NCI-H82 (cell line): ENCODE data around the gene SNRPD3.

Source experiments
- DNase-seq: peaks from one replicate; lab custom pipeline; 2025; lab: John Stamatoyannopoulos, UW

Gene SNRPD3

GRCh38 chr22:24567668-24568067, 11.9 kb downstream of the SNRPD3 start:
- DNase-seq: no peak

- no peak for DNase-seq
Observed at GRCh38 chr22:24571266-24571665, 15.5 kb downstream of the SNRPD3 start.

DNA sequence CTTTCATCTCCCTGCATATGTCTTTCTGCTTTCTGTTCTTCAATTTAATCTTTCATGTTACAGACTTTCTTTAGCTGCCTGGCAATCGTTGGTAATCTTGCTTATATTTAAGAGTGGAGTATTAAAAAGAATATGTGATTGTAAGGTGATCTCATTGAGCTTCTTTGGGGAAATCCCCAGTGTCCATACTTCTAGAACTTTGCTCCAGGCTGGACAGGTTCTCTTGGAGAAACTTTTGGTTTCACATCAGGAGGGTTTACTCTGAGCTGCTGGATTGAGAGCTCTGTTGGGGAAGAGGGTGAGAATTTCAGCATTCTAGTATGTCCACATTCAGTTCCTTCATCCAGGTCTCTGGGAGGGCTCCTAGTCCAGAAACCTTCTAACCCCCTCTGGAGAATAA, 21.0 kb downstream of the SNRPD3 start:
- no peak for DNase-seq

DNA sequence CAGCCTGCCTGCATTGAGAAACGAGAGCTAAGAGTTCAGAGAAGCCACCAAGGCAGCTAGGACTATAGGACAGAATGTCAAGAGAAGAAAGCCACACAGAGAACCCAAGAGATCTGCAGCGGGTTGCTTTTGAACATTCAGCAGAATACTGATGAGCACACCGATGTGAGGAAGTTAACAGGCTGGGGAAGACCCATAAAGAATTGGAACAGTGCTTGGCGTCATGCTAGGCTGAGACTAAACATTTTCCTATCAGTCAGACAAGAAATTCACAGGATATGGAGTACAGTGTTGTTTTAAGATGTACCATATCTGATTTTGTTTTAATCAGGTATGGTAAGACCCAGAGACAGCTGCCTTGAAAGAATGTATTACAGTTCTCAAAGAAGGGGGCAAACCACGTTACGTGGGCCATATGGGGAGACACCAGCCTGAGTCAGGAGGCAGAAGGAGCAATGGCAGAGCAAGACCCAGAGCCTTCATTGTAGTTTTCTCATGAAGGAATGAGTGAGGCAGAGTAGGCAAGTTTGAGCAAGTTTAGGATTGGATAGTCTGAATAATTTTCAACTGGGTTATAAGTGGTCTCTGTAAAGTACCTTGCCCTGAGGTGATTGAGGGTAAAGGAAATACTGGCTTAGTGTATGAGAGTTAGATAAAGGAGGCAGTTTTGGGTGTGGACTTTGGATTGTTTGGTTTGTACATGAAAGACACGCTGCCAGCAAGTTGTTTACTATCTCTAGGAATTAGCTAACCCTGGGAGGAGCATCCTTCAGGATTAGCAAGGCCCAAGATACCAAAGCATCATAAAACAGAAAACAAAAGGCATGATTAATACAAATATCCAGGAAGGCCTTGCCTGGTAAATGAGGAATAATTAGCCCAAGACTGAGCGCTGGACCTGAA, 22.8 kb downstream of the SNRPD3 start:
- DNase-seq: peak; percentile 26

DNA sequence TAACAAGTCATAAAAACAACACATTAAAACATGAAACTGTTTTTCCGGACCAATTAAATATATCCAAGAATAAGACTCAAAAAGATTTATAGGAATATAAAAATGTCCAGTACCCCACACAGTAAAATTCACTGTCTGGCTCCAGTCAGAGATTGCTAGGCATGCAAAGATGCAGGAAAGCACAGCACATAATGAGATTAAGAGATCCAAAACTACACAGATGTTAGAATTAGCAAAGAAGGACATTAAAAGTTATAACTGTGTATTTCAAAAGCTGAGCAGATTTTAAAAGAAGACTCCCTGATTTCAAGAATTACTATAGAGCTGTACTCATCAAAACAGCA, 23.4 kb downstream of the SNRPD3 start:
- peak; percentile 23 for DNase-seq

DNA sequence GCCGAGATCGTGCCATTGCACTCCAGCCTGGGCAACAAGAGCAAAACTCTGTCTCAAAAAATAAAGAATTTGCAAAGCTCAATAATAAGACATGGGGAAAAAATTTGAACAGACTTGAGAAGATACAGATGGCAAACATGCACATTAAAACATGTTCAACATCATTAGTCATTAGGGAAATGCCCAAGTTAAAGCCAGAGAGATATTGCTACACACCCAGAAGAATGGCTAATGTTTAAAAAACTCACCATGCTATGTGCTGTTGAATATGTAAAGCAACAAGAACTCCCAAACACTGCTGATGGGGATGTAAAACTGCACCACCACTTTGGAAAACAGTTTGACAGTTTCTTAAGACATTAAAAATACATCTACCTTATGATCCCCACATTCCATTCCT, 24.5 kb downstream of the SNRPD3 start:
- DNase-seq: no peak

GRCh38 chr22:24582056-24582814, 26.4 kb downstream of the SNRPD3 start:
- DNase-seq: no peak

- DNase-seq: peak; percentile 56
Observed at GRCh38 chr22:24583221-24584165, 27.7 kb downstream of the SNRPD3 start.

DNA sequence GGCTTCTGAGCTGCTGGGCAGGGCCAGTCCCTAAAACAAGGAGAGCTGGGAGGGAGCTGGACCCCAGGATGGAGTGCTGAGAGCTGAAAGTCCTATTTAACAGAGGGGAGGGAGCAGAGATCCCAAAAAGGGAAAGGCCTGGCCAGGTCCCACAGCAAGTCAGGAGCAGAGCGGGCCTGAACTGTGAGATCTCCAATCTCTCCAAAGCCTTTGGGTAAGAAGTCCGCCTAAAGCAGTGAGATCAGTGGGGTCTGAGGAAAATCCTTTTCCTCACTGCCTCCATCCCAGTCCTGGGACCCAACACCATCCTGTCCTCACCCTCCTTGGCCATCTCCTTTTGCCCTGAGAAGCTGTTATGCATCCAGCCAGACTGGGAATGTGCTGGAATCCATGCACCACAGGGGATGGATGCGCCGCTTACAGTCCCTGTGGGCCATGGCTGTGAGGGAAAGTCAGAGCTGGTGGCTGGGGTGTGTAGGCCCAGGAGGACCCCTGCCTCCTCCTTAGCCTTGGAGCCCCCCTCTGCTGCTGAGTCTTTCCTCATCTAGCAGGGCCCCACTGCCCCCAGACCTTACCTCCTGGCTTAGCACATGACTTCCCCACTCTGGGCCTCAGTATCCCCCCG, 28.5 kb downstream of the SNRPD3 start:
- DNase-seq: no peak

GRCh38 chr22:24584871-24585411, 29.1 kb downstream of the SNRPD3 start:
- DNase-seq: no peak

GRCh38 chr22:24585461-24585860, 29.7 kb downstream of the SNRPD3 start:
- DNase-seq: no peak

DNA sequence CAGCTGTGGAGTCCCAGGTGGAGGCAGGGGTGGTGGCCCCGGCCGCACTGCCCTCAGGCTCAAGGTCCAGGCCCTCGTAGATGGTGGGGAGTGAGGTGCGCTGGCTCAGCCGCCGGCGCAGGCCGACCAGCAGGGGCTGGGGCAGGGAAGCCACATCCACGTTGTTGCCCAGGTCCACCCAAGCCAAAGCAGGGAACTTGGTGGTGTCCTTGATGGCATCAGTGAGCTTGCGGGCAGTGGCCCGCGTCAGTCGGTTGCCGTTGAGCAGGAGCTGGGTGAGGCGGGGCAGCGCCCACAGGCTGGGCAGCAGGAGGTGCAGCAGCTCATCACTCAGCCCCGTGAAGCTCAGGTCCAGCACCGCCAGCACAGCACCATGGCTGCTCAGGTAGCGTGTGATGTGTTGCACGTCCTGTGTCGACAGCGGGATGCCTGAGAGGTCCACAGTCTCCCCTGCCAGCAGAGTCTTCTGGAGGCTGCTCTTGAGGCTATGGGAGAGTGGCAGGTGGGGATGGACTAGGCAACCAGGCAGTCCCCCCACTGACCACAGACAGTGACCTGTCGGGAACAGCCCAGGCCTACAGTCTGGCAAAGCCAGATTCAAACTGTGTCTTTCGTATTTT, 30.2 kb downstream of the SNRPD3 start:
- no peak for DNase-seq

- no peak for DNase-seq
Observed at GRCh38 chr22:24587251-24587650, 31.5 kb downstream of the SNRPD3 start.

DNA sequence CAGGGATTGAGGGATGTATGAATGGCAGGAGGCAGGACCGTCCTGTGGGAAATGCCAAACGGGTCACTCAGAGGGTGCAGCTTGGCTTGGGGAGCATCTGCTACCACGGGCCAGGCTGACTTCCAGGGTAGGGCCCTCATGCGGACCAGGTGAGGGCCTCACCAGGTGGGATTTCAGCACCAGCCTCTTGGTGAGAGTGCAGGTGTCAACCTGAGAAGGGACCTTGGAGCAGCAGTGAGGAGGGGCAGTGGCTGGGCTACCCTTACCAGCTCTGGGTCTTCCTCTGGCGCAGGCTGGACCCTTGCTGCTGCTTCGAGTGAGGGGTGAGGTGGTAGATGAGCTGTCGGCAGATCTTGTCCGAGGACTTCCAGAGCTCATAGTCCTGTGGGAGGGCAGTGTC, 32.1 kb downstream of the SNRPD3 start:
- no peak for DNase-seq

DNA sequence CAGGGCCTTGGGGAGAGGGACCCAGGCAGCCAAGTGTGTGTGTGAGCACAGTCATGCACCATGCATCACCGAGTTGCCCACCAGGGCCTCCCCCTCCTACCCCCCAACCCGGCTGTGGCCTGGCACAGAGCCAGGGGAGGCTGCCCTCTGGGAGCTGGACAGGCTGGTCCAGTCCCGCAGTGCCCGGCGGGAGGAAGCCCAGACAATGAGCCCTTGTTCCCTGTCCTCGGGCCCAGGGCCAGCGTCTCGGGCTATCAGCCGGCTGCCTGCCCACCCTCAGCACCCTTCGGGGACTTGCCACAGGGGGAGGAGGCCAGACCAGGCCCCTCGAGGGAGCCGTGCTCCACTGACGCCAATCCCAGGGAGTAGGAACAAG, 32.6 kb downstream of the SNRPD3 start:
- DNase-seq: no peak

- DNase-seq: no peak
Observed at GRCh38 chr22:24588757-24589481, 33.1 kb downstream of the SNRPD3 start.

DNA sequence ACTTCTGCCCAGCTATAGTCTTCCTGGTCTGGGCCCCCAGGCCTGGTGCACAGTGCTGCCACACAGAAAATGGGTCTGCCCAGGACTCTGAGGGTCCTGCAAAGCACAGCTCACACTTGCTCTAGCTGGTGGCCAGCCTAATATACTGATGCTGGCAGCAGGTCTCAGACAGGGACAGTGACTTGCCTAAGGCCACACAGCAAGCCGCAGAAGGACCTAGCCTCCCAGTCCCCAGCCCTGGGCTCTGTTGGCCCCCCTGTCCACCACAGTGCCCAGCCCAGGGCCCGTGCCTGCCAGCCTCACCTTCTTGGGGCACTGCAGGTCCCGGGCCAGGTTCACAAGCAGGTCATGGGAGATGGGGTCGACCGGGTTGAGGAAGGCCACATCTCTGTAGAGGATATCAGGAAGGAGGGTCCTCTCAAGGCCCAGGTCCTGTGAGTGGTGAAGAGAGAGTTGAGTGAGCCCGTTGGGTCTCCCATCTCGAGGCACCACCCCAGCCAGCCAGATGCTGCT, 33.8 kb downstream of the SNRPD3 start:
- no peak for DNase-seq

GRCh38 chr22:24590596-24591173, 34.9 kb downstream of the SNRPD3 start:
- DNase-seq: no peak

DNA sequence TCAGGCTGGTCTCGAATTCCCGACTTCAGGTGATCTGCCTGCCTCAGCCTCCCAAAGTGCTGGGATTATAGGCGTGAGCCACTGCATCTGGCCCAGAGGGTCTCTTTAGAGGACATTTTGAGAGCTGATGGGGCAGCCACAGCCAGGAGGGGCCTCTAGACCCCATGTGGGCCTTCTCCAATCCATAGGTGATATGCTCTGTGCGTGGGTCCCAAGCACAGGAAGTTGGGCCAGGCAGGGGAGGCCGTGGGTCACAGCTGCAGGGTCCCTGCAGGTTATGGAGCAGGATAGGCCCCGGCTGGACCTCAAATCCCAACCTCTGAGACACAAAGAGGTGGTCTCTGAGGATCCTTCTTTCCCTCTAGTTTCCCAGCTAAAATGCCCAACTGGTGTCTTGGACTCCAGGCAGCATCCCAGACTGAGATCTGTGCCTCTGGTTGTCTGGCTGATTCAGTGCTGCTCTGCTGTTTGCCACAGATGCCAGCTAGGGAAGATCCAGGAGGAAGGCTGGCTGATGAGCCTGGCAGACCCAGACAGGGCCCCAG, 35.6 kb downstream of the SNRPD3 start:
- no peak for DNase-seq
